Osteocyte (in vitro differentiated cells): ENCODE measurements around the gene DEPDC1. TPM values are rescaled to one million over a fixed set of nuclear protein-coding genes. Genes with fewer than 3 reads are reported as not detected.

ENCODE experiments used
- DNase-seq: peaks from one replicate; pipeline ENCODE4 v3.0.0; 2021; ENCODE audit warnings: mixed read lengths; ENCODE audit not compliant: unreplicated experiment; ENCODE audit errors: extremely low spot score
- H3K27ac Mint-ChIP-seq: one replicate; pipeline ENCODE4 v1.8.0; 2021; ENCODE audit warnings: mild to moderate bottlenecking, mixed read lengths; ENCODE audit not compliant: unreplicated experiment
- H3K27me3 Mint-ChIP-seq: one replicate; pipeline ENCODE4 v1.8.0; 2021; ENCODE audit warnings: mixed read lengths; ENCODE audit not compliant: unreplicated experiment
- H3K36me3 Mint-ChIP-seq: one replicate; pipeline ENCODE4 v1.8.0; 2021; ENCODE audit warnings: mixed read lengths; ENCODE audit not compliant: unreplicated experiment
- H3K4me1 Mint-ChIP-seq: one replicate; pipeline ENCODE4 v1.8.0; 2021; ENCODE audit warnings: mixed read lengths; ENCODE audit not compliant: unreplicated experiment
- H3K4me3 Mint-ChIP-seq: one replicate; pipeline ENCODE4 v1.8.0; 2021; ENCODE audit warnings: mild to moderate bottlenecking, moderate library complexity, mixed read lengths; ENCODE audit not compliant: unreplicated experiment
- H3K9me3 Mint-ChIP-seq: one replicate; pipeline ENCODE4 v1.8.0; 2021; ENCODE audit warnings: mixed read lengths; ENCODE audit not compliant: unreplicated experiment
- total RNA-seq: library from RNA; stranded (reverse); gene quantifications from 2 replicates; pipeline ENCODE4 v1.2.1, GENCODE V29; 2021
- TF ChIP-seq, protein P1 (sequence below): fragments of 200-600 bp; sonication (generic); IDR thresholded peaks from 2 replicates; pipeline ENCODE4 v1.5.0; 2021; ENCODE audit warnings: antibody characterized with exemption, mild to moderate bottlenecking, moderate library complexity

DEPDC1 gene
- total RNA-seq, 1 donor from 2014 or later = 4.9 TPM

GRCh38 chr1:68449901-68450300 lies 47.0 kb downstream of the DEPDC1 start, which contains the start of gene RPE65:
TSS of gene RPE65 (minus strand) at chr1:68449954. CDS start at chr1:68449905, 49 bp downstream.
- TF ChIP-seq, protein P1, sequence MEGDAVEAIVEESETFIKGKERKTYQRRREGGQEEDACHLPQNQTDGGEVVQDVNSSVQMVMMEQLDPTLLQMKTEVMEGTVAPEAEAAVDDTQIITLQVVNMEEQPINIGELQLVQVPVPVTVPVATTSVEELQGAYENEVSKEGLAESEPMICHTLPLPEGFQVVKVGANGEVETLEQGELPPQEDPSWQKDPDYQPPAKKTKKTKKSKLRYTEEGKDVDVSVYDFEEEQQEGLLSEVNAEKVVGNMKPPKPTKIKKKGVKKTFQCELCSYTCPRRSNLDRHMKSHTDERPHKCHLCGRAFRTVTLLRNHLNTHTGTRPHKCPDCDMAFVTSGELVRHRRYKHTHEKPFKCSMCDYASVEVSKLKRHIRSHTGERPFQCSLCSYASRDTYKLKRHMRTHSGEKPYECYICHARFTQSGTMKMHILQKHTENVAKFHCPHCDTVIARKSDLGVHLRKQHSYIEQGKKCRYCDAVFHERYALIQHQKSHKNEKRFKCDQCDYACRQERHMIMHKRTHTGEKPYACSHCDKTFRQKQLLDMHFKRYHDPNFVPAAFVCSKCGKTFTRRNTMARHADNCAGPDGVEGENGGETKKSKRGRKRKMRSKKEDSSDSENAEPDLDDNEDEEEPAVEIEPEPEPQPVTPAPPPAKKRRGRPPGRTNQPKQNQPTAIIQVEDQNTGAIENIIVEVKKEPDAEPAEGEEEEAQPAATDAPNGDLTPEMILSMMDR = no peak
- Mint-ChIP-seq H3K27me3 (peaks cover 3% of the 10 kb centered on the region), H3K9me3 (no peaks in the 10 kb centered on the region), H3K4me1 (peaks cover 12% of the 10 kb centered on the region), H3K36me3 (no peaks in the 10 kb centered on the region), H3K27ac (no peak within 1 kb of the TSS), H3K4me3 (no peak within 1 kb of the TSS)
- DNase-seq = no peak

DNA sequence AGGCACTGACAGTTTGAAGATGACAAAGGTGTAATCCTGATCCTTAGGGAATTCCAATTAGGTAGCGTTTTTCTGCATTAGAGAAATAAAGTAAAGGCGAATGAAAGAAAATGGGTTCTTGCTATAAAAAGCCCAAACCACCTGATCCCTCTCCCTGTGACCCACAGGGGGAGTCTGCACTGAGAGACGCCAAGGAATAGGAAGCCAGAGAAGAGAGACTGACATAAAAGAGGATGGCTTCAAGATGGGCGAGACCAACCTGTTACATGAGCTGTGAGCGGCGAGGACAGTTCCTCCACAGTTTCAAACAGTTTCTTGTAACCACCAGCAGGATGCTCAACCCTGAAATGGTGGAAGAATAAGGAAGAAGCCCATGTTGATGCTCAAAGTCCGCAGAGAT lies 48.5 kb downstream of the DEPDC1 start:
- no peak for DNase-seq
- Mint-ChIP-seq H3K9me3 (no peaks in the 10 kb centered on the region), H3K27me3 (peaks cover 3% of the 10 kb centered on the region), H3K4me1 (peaks cover 8% of the 10 kb centered on the region), H3K4me3 (no peak overlapping the region), H3K27ac (no peak overlapping the region), H3K36me3 (no peaks in the 10 kb centered on the region)
- TF ChIP-seq, protein P1 = no peak

DNA sequence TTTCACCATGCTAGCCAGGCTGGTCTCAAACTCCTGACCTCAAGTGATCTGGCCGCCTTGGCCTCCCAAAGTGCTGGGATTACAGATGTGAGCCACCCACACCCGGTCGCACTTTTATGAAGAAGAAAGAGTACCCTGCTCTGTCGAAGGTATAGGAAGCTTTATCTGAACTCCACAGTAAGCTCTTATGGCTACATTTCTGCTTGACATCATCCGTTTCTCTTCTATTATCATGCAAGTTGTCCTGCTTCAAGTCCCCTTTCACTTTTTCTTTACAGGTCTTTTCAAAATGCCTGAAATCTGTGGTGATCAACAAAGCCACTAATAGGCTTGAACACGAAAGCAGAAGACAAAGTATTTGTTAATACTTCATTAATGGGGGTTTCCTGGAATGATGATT lies 51.2 kb downstream of the DEPDC1 start:
- Mint-ChIP-seq H3K27ac (no peak overlapping the region), H3K36me3 (no peaks in the 10 kb centered on the region), H3K4me3 (no peak overlapping the region), H3K27me3 (peaks cover 5% of the 10 kb centered on the region), H3K4me1 (no peaks in the 10 kb centered on the region), H3K9me3 (no peaks in the 10 kb centered on the region)
- TF ChIP-seq, protein P1 = no peak
- no peak for DNase-seq

DNA sequence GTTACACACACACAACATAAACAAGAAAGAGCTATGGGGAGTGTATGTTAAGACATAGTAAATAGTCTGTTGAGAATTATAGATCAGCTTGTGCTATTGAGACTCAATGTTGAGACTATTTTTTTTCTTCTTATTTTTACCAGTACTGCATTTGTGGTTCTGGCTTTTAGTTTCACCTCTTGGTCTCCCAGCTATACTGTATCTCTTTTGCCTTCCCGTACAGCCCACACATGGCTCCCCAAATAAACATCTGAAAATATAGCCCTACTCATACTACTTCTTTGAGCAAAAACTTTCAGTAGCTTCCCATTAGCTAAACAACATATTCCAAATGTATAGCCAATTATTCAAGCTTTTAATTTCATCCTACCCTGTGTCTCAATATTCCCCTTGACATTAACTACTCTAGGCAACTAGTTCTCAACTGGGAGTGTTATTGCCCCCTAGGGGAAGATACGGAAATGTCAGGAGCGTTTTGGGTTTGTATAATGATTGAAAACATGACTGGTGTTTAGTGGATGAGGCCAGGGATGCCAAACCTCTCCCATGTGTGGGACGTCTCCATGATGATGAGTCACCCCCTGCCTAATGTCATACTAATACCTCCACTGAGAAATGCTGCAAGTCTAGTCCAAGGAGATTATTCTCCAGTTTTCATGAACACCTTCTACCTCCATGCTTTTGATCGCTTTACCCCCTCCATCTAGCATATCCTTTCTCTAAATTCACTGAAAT lies 53.9 kb downstream of the DEPDC1 start:
- no peaks in the 10 kb centered on the region for H3K9me3 Mint-ChIP-seq
- no peak overlapping the region for H3K4me3 Mint-ChIP-seq
- no peak for DNase-seq
- H3K27ac Mint-ChIP-seq = no peak overlapping the region
- H3K27me3 Mint-ChIP-seq = peaks cover 10% of the 10 kb centered on the region
- H3K36me3 Mint-ChIP-seq = no peaks in the 10 kb centered on the region
- TF ChIP-seq, protein P1 = peak; percentile 65
- no peaks in the 10 kb centered on the region for H3K4me1 Mint-ChIP-seq

DNA sequence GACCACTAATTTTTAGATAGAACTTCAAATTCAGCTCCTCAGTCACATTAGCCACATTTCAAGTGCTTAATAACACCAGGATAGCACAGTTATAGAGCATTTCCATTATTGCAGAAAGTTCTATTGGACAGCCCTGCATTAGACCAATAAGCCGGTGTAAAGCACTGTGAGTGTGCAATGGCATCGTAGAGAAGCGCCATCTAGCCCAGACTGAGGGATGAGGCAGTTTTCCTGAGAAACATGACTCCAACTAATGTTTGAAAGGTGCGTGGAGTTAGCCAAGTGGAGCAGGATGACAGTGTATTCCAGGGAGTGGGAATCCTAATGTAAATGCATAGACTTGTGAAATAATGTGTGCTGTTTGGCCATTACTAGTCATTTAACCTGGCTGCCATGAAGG lies 54.9 kb downstream of the DEPDC1 start:
- TF ChIP-seq, protein P1 = no peak
- no peak overlapping the region for H3K27ac Mint-ChIP-seq
- H3K36me3 Mint-ChIP-seq = no peaks in the 10 kb centered on the region
- peaks cover 13% of the 10 kb centered on the region for H3K27me3 Mint-ChIP-seq
- H3K4me3 Mint-ChIP-seq = no peak overlapping the region
- no peak for DNase-seq
- no peaks in the 10 kb centered on the region for H3K9me3 Mint-ChIP-seq
- no peaks in the 10 kb centered on the region for H3K4me1 Mint-ChIP-seq
